H9 (cell line): Measurements from ENCODE around the gene PSTPIP1. TPM values are rescaled to one million over a fixed set of nuclear protein-coding genes. Genes with fewer than 3 reads are reported as not detected.

Source experiments
- DNase-seq: peaks from one replicate; pipeline ENCODE4 v3.0.0-alpha.2; 2017
- H2AFZ ChIP-seq: one replicate; pipeline ENCODE4 v1.6.1; 2013; ENCODE audit warnings: mild to moderate bottlenecking, low read length, control low read depth, moderate library complexity
- H2AK5ac ChIP-seq: 2 replicates; pipeline ENCODE4 v1.6.1; 2013; ENCODE audit warnings: low read length, control low read depth, mixed read lengths; ENCODE audit not compliant: insufficient read length
- H2BK120ac ChIP-seq: one replicate; pipeline ENCODE4 v1.6.1; 2013; ENCODE audit warnings: low read depth, mild to moderate bottlenecking, low read length, control low read depth, inconsistent platforms; ENCODE audit not compliant: poor library complexity, severe bottlenecking
- H2BK12ac ChIP-seq: 2 replicates; pipeline ENCODE4 v1.6.1; 2013; ENCODE audit warnings: low read length, control low read depth, mixed read lengths, low read depth; ENCODE audit not compliant: insufficient read length
- H2BK15ac ChIP-seq: 2 replicates; pipeline ENCODE4 v1.6.1; 2013; ENCODE audit warnings: low read depth, low read length, control low read depth
- H2BK20ac ChIP-seq: one replicate; pipeline ENCODE4 v1.6.1; 2013; ENCODE audit warnings: low read depth, mild to moderate bottlenecking, low read length, control low read depth, inconsistent platforms; ENCODE audit not compliant: poor library complexity, severe bottlenecking
- H2BK5ac ChIP-seq: 2 replicates; pipeline ENCODE4 v1.6.1; 2013; ENCODE audit warnings: low read length, control low read depth, mixed read lengths; ENCODE audit not compliant: insufficient read length
- H3K14ac ChIP-seq: 2 replicates; pipeline ENCODE4 v1.6.1; 2013; ENCODE audit warnings: low read length, control low read depth; ENCODE audit not compliant: insufficient read depth
- H3K18ac ChIP-seq: 2 replicates; pipeline ENCODE4 v1.6.1; 2013; ENCODE audit warnings: low read depth, mild to moderate bottlenecking, mixed read lengths, low read length, control low read depth; ENCODE audit not compliant: insufficient read length
- H3K23ac ChIP-seq: 2 replicates; pipeline ENCODE4 v1.6.1; 2013; ENCODE audit warnings: low read length, control low read depth, mixed read lengths, low read depth; ENCODE audit not compliant: insufficient read length
- H3K23me2 ChIP-seq: 2 replicates; pipeline ENCODE4 v1.6.1; 2013; ENCODE audit warnings: low read depth, mild to moderate bottlenecking, mixed read lengths, low read length, control low read depth; ENCODE audit not compliant: insufficient read length, poor library complexity, severe bottlenecking
- H3K27ac ChIP-seq: 2 replicates; pipeline ENCODE4 v1.5.1; 2013; ENCODE audit warnings: low read length, control low read depth, mixed read lengths, low read depth; ENCODE audit not compliant: insufficient read length
- H3K27me3 ChIP-seq: 2 replicates; pipeline ENCODE4 v1.6.1; 2013; ENCODE audit warnings: low read length, control low read depth, inconsistent platforms; ENCODE audit not compliant: insufficient read depth
- H3K4ac ChIP-seq: 2 replicates; pipeline ENCODE4 v1.6.1; 2013; ENCODE audit warnings: low read depth, mild to moderate bottlenecking, control low read depth, inconsistent platforms, low read length, moderate library complexity
- H3K4me1 ChIP-seq: 2 replicates; pipeline ENCODE4 v1.6.1; 2013; ENCODE audit warnings: low read length, control low read depth, inconsistent platforms; ENCODE audit not compliant: insufficient read depth
- H3K4me2 ChIP-seq: 2 replicates; pipeline ENCODE4 v1.6.1; 2013; ENCODE audit warnings: low read length, control low read depth, mixed read lengths; ENCODE audit not compliant: insufficient read length, insufficient read depth
- H3K56ac ChIP-seq: 2 replicates; pipeline ENCODE4 v1.6.1; 2013; ENCODE audit warnings: low read depth, mild to moderate bottlenecking, mixed read lengths, low read length, control low read depth; ENCODE audit not compliant: insufficient read length
- H3K79me1 ChIP-seq: 2 replicates; pipeline ENCODE4 v1.6.1; 2013; ENCODE audit warnings: low read depth, mild to moderate bottlenecking, moderate library complexity, low read length, control low read depth, inconsistent platforms; ENCODE audit not compliant: insufficient read depth, poor library complexity, severe bottlenecking
- H3K79me2 ChIP-seq: 2 replicates; pipeline ENCODE4 v1.6.1; 2013; ENCODE audit warnings: low read length, control low read depth, inconsistent platforms; ENCODE audit not compliant: insufficient read depth
- H3K9ac ChIP-seq: 2 replicates; pipeline ENCODE4 v1.6.1; 2013; ENCODE audit warnings: low read length, control low read depth, mixed read lengths; ENCODE audit not compliant: insufficient read length; ENCODE audit errors: extremely low read depth
- H3K9me3 ChIP-seq: one replicate; pipeline ENCODE4 v1.6.1; 2013; ENCODE audit warnings: low read depth, low read length, inconsistent platforms; ENCODE audit not compliant: control insufficient read depth
- H3T11ph ChIP-seq: one replicate; pipeline ENCODE4 v1.6.1; 2013; ENCODE audit warnings: mild to moderate bottlenecking, low read length, control low read depth, inconsistent platforms
- H4K20me1 ChIP-seq: one replicate; pipeline ENCODE4 v1.6.1; 2013; ENCODE audit not compliant: control insufficient read depth, insufficient read length, insufficient read depth
- H4K5ac ChIP-seq: 2 replicates; pipeline ENCODE4 v1.6.1; 2013; ENCODE audit warnings: low read depth, mild to moderate bottlenecking, mixed read lengths, low read length, control low read depth; ENCODE audit not compliant: insufficient read length
- H4K8ac ChIP-seq: replicated peaks from 2 replicates; pipeline ENCODE4 v1.6.1; 2013; ENCODE audit warnings: low read length, control low read depth, mixed read lengths, low read depth; ENCODE audit not compliant: insufficient read length
- H4K91ac ChIP-seq: 2 replicates; pipeline ENCODE4 v1.6.1; 2013; ENCODE audit warnings: low read depth, mild to moderate bottlenecking, moderate library complexity, mixed read lengths, low read length, control low read depth; ENCODE audit not compliant: insufficient read length
- H3K27ac Mint-ChIP-seq, 3 experiments: 2 replicates in 2 of 3; 3 replicates in 1 of 3; pipeline ENCODE4 v1.8.0; 2020 to 2021; ENCODE audit warnings: mixed read lengths in 3 of 3, mild to moderate bottlenecking in 1 of 3, moderate library complexity in 1 of 3
- H3K27me3 Mint-ChIP-seq: 2 replicates; pipeline ENCODE4 v1.8.0; 2021; ENCODE audit warnings: low read depth, mild to moderate bottlenecking, moderate library complexity, mixed read lengths
- H3K36me3 Mint-ChIP-seq, 3 experiments: 2 replicates in 2 of 3; 3 replicates in 1 of 3; pipeline ENCODE4 v1.8.0; 2020 to 2021; ENCODE audit warnings: low read depth in 3 of 3, mixed read lengths in 3 of 3; ENCODE audit not compliant: insufficient read depth in 1 of 3
- H3K4me1 Mint-ChIP-seq, 2 experiments: 2 replicates each; pipeline ENCODE4 v1.8.0; 2020; ENCODE audit warnings: mixed read lengths in 2 of 2
- H3K4me3 Mint-ChIP-seq, 2 experiments: 2 replicates in 1 of 2; 3 replicates in 1 of 2; pipeline ENCODE4 v1.8.0; 2020 to 2021; ENCODE audit warnings: mild to moderate bottlenecking in 2 of 2, mixed read lengths in 2 of 2, moderate library complexity in 1 of 2
- H3K9me3 Mint-ChIP-seq, 2 experiments: 2 replicates in 1 of 2; 3 replicates in 1 of 2; pipeline ENCODE4 v1.8.0; 2020; ENCODE audit warnings: mild to moderate bottlenecking in 2 of 2, mixed read lengths in 2 of 2, moderate library complexity in 1 of 2
- CTCF ChIP-seq: fragments of 200-600 bp; sonication (generic); conservative IDR thresholded peaks from 3 replicates; pipeline ENCODE4 v1.8.0; 2021; ENCODE audit warnings: antibody characterized with exemption, mild to moderate bottlenecking
- WGBS: extraction: QIAGEN DNeasy Blood & Tissue Kit; methylation state at CpG from one replicate; pipeline ENCODE4 v1.1.7; 2013; ENCODE audit warnings: missing lambda C conversion rate, low lambda C conversion rate, mixed read lengths; ENCODE audit not compliant: insufficient read length; ENCODE audit errors: extremely low coverage; 5-methylcytosine and 5-hydroxymethylcytosine counted together
- total RNA-seq: library from RNA; stranded (reverse); gene quantifications from 2 replicates; pipeline ENCODE4 v1.2.1, GENCODE V29; 2021

Gene PSTPIP1
- total RNA-seq, 1 experiment from 2014 or later: 1.8 TPM

- H3K23me2 ChIP-seq: no peaks in the 10 kb centered on the region
- no peak overlapping the region for H2BK15ac ChIP-seq
- no peaks in the 10 kb centered on the region for H3K4me1 ChIP-seq
- H3K4me3 Mint-ChIP-seq: no peak overlapping the region
- no peak overlapping the region for H3T11ph ChIP-seq
- H3K18ac ChIP-seq: no peak overlapping the region
- no peak overlapping the region for H3K27ac ChIP-seq
- no peak overlapping the region for H3K14ac ChIP-seq
- no peaks in the 10 kb centered on the region for H3K79me2 ChIP-seq
- H3K4me1 Mint-ChIP-seq: peaks cover 13 to 27% of the 10 kb centered on the region in 2 experiments
- WGBS: no CpG with 5 or more reads among the region's 4 CpGs
- no peak overlapping the region for H2BK12ac ChIP-seq
- H3K27me3 ChIP-seq: no peaks in the 10 kb centered on the region
- no peak overlapping the region for H4K91ac ChIP-seq
- no peak for TF ChIP-seq CTCF
- H3K4me2 ChIP-seq: no peak overlapping the region
- H2BK120ac ChIP-seq: no peak overlapping the region
- H3K27me3 Mint-ChIP-seq: peaks cover 4% of the 10 kb centered on the region
- H2BK20ac ChIP-seq: no peak overlapping the region
- H4K20me1 ChIP-seq: no peaks in the 10 kb centered on the region
- peaks cover 7 to 10% of the 10 kb centered on the region in 2 experiments for H3K9me3 Mint-ChIP-seq
- H3K4ac ChIP-seq: no peak overlapping the region
- no peak overlapping the region for H2BK5ac ChIP-seq
- DNase-seq: no peak
- peaks cover 6 to 12% (median 9%) of the 10 kb centered on the region in 3 experiments; a peak in 6 of 7 replicates for H3K36me3 Mint-ChIP-seq
- no peak overlapping the region for H4K5ac ChIP-seq
- H3K56ac ChIP-seq: no peak overlapping the region
- H3K27ac Mint-ChIP-seq: no peak overlapping the region
- no peak overlapping the region for H3K23ac ChIP-seq
- no peak overlapping the region for H2AFZ ChIP-seq
- H2AK5ac ChIP-seq: no peak overlapping the region
- no peak overlapping the region for H3K9ac ChIP-seq
- no peak overlapping the region for H4K8ac ChIP-seq
- no peaks in the 10 kb centered on the region for H3K79me1 ChIP-seq
- H3K9me3 ChIP-seq: no peaks in the 10 kb centered on the region
Observed at GRCh38 chr15:77033417-77033728, 38.4 kb downstream of the PSTPIP1 start.
